Measurements from ENCODE around the gene BTBD9. TPM values are rescaled to one million over a fixed set of nuclear protein-coding genes. Genes with fewer than 3 reads are reported as not detected.

BTBD9 gene
- total and polyA plus RNA-seq, 2 donors (not counting 1 experiment from before 2014, with no cell fraction given): 4.1 to 48.9 TPM

DNA sequence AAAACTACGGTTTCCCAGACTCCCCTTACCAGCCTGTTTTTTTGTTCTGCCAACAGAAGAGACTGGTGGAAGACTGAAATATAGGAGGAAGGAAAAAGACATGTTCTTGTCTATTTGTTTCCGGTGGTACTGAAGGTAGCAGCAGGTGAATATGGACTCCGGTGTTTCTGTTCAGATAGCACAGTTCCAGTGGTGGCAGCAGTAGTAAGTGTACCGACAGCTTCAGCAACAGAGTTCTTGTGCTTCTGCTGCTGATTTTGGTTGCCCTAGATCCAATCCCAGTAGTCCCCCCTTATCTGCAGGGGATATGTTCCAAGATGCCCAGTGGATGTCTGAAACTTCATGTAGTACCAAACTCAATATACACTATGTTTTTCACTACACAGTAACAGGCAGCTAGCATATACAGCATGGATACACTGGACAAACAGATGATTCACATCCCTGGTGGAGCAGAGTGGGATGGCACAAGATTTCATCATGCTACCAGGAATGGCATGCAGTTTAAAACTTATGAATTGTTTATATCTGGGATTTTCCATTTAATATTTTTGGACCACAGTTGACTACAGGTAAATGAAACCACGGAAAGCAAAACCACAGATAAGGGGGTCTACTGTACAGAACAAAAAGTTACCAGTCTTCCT, 301.8 kb downstream of the BTBD9 start:
- intact Hi-C loops (cut with micrococcal nuclease): no loop called here
- WGBS (ENCODE audit: insufficient coverage): 100% methylated on average over 3 of the region's 5 CpGs
- CTCF ChIA-PET: no interaction called here

DNA sequence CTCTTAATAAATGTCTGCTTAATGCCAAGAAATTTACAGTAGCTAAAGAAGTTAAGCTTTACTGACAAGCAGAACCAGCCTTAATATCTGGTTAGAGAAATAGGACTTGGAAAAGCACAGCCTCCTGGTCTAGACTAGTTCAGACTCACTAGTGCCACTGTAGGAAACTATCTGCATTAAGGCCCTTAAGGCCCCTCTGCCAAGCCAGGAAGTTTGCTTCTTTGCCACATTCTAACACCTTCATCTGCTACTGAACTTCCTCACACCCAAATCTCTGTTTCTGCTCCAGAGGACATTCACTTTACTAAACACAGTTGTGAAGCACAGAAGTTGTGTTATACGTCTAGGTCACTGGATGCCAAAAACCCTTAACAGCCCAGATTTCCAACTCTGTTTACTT, 302.8 kb downstream of the BTBD9 start:
- Histone ChIP-seq H3K4me3 (ENCODE audit: control extremely low read depth in 1 of 5, extremely low read depth in 1 of 5, insufficient read depth in 1 of 5, low read depth in 2 of 5, low read length in 4 of 5) (no peak overlapping the region), H3K4me2 (replicated peaks; ENCODE audit: low read depth, low read length, poor library complexity, severe bottlenecking) (no peak overlapping the region), H3K27me3 (replicated peaks in 1 of 4; ENCODE audit: control extremely low read depth in 1 of 4, control insufficient read depth in 3 of 4, insufficient read depth in 4 of 4, low read length in 3 of 4) (no peaks in the 10 kb centered on the region), H3K9me3 (ENCODE audit: control extremely low read depth in 1 of 3, control insufficient read depth in 2 of 3, insufficient read depth in 1 of 3, low read length in 2 of 3) (peaks cover 0 to 23% (median 12%) of the 10 kb centered on the region in 3 donors), H3K27ac (ENCODE audit: low read length in 2 of 2) (no peak overlapping the region), H3K9ac (ENCODE audit: low read length) (no peak overlapping the region), H3K36me3 (replicated peaks in 1 of 2; ENCODE audit: control extremely low read depth in 1 of 2, control insufficient read depth in 1 of 2, extremely low read depth in 1 of 2, insufficient read depth in 2 of 2, low read length in 1 of 2) (peaks cover 0 to 2% of the 10 kb centered on the region in 2 experiments), H4K20me1 (ENCODE audit: control insufficient read depth, insufficient read depth, low read length, poor library complexity, severe bottlenecking) (no peaks in the 10 kb centered on the region), H2AFZ (ENCODE audit: insufficient read depth, low read depth, low read length, poor library complexity, severe bottlenecking) (no peak overlapping the region), H3K79me2 (ENCODE audit: control insufficient read depth, insufficient read depth, low read length) (no peaks in the 10 kb centered on the region), H3K4me1 (ENCODE audit: control insufficient read depth in 2 of 2, insufficient read depth in 2 of 2, low read length in 2 of 2) (no peaks in the 10 kb centered on the region)
- Mint-ChIP-seq H3K4me1 (peaks cover 10% of the 10 kb centered on the region), H3K9me3 (ENCODE audit: insufficient read depth) (peaks cover 7% of the 10 kb centered on the region), H3K27ac (no peak overlapping the region), H3K27me3 (no peaks in the 10 kb centered on the region), H3K4me3 (no peak overlapping the region)
- ATAC-seq (ENCODE audit: low read depth) (no peak), DNase-seq (no peak)
- CTCF ChIA-PET: no interaction called here
- POLR2A ChIA-PET: no interaction called here
- 100% methylated on average over 1 of the region's 1 CpG for WGBS (ENCODE audit: insufficient coverage)
- TF ChIP-seq, protein P1, sequence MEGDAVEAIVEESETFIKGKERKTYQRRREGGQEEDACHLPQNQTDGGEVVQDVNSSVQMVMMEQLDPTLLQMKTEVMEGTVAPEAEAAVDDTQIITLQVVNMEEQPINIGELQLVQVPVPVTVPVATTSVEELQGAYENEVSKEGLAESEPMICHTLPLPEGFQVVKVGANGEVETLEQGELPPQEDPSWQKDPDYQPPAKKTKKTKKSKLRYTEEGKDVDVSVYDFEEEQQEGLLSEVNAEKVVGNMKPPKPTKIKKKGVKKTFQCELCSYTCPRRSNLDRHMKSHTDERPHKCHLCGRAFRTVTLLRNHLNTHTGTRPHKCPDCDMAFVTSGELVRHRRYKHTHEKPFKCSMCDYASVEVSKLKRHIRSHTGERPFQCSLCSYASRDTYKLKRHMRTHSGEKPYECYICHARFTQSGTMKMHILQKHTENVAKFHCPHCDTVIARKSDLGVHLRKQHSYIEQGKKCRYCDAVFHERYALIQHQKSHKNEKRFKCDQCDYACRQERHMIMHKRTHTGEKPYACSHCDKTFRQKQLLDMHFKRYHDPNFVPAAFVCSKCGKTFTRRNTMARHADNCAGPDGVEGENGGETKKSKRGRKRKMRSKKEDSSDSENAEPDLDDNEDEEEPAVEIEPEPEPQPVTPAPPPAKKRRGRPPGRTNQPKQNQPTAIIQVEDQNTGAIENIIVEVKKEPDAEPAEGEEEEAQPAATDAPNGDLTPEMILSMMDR (IDR thresholded peaks at IDR 0.05): no peak
- no peak for TF ChIP-seq EZH2 (IDR thresholded peaks at IDR 0.05; ENCODE audit: borderline replicate concordance, insufficient read depth, low read depth, low read length, poor library complexity, severe bottlenecking)
- intact Hi-C loops (cut with micrococcal nuclease): no loop called here

More for the DNA sequence above, 301.8 kb downstream of the BTBD9 start:
- Histone ChIP-seq H3K4me2 (replicated peaks; ENCODE audit: low read depth, low read length, poor library complexity, severe bottlenecking) (no peak overlapping the region), H3K9me3 (ENCODE audit: control extremely low read depth in 1 of 3, control insufficient read depth in 2 of 3, insufficient read depth in 1 of 3, low read length in 2 of 3) (peaks cover 0 to 23% (median 12%) of the 10 kb centered on the region in 3 donors), H3K27me3 (replicated peaks in 1 of 4; ENCODE audit: control extremely low read depth in 1 of 4, control insufficient read depth in 3 of 4, insufficient read depth in 4 of 4, low read length in 3 of 4) (no peaks in the 10 kb centered on the region), H3K9ac (ENCODE audit: low read length) (no peak overlapping the region), H4K20me1 (ENCODE audit: control insufficient read depth, insufficient read depth, low read length, poor library complexity, severe bottlenecking) (no peaks in the 10 kb centered on the region), H3K4me3 (ENCODE audit: control extremely low read depth in 1 of 5, extremely low read depth in 1 of 5, insufficient read depth in 1 of 5, low read depth in 2 of 5, low read length in 4 of 5) (peak overlapping the region in 1 of 5 experiments; percentile 10), H3K79me2 (ENCODE audit: control insufficient read depth, insufficient read depth, low read length) (no peaks in the 10 kb centered on the region), H3K36me3 (replicated peaks in 1 of 2; ENCODE audit: control extremely low read depth in 1 of 2, control insufficient read depth in 1 of 2, extremely low read depth in 1 of 2, insufficient read depth in 2 of 2, low read length in 1 of 2) (peaks cover 0 to 5% of the 10 kb centered on the region in 2 experiments), H2AFZ (ENCODE audit: insufficient read depth, low read depth, low read length, poor library complexity, severe bottlenecking) (no peak overlapping the region), H3K4me1 (ENCODE audit: control insufficient read depth in 2 of 2, insufficient read depth in 2 of 2, low read length in 2 of 2) (no peaks in the 10 kb centered on the region), H3K27ac (ENCODE audit: low read length in 2 of 2) (no peak overlapping the region)
- POLR2A ChIA-PET: no interaction called here
- no peak overlapping the region for H3K4me3 Mint-ChIP-seq
- TF ChIP-seq, protein P1 (IDR thresholded peaks at IDR 0.05): no peak
- TF ChIP-seq EZH2 (IDR thresholded peaks at IDR 0.05; ENCODE audit: borderline replicate concordance, insufficient read depth, low read depth, low read length, poor library complexity, severe bottlenecking): no peak
- ATAC-seq (ENCODE audit: low read depth) (no peak), DNase-seq (no peak)
- H3K4me1 Mint-ChIP-seq: peaks cover 10% of the 10 kb centered on the region
- H3K9me3 Mint-ChIP-seq (ENCODE audit: insufficient read depth): peaks cover 7% of the 10 kb centered on the region
- no peak overlapping the region for H3K27ac Mint-ChIP-seq
- H3K27me3 Mint-ChIP-seq: no peaks in the 10 kb centered on the region

All from B cell (primary cell).